GM18520 (cell line): ENCODE measurements around the gene CCDC190.
"Not testable (repeated sequence)": the region's sequence is repeated elsewhere in the genome, so short reads cannot be mapped to it uniquely, and the experiment has no call there.

Source experiments
- ATAC-seq: cut with Tn5 transposase; IDR thresholded peaks from one replicate; pipeline ENCODE4 v1.9.1; 2021; ENCODE audit not compliant: unreplicated experiment

Gene CCDC190

DNA sequence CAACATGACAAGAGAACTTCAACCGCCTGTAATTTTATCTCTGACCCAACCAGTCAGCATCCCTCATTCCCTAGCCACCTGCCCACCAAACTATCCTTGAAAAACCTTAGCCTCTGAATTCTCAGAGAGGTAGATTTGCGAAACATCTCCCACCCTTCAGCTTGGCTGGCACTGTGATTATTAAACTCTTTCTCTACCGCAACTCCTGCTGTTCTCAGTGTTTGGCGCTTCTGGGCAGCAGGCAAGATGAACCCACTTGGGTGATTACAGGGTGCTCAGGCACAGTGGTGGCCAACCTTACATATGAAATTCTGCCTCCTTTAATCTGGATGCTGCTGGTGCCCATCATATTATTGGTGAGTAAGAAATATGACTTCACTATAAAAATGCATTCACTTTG, 22.1 kb downstream of the CCDC190 start:
- ATAC-seq, result no peak

DNA sequence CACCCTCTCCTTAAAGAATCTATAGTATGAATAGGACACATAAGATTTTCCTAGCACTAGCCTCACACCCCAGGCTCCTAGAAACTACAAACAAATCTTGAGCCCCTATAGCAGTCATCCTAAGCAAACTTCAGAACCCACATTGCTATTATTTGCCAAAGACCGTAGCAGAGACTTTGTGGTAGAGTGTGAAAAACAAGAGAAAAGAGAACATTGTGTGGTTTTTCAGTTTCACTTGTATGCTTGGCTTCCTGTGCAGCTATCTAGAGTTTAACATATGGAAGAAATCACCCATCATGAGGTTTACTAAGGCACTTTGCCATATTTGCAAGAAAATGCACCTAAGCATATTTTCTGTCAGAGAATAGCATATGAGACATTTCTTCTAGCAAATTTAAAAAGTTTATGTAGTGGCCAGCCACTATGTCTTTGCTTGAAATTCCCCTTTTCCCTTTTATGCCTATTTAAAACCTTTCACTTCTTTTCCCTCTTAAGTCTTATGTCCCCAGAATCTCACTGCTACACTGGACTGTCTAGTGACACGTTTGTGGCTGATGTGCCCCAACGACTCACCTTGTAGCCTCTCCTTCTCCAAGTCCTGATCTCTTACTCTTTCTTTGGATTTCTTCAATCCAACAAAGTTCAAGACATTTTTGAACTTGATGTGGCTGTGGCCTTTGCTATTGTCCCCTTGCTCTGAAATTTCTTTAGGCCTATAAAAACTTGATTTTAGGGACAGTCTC, 25.6 kb downstream of the CCDC190 start:
- peak; percentile 34 for ATAC-seq

DNA sequence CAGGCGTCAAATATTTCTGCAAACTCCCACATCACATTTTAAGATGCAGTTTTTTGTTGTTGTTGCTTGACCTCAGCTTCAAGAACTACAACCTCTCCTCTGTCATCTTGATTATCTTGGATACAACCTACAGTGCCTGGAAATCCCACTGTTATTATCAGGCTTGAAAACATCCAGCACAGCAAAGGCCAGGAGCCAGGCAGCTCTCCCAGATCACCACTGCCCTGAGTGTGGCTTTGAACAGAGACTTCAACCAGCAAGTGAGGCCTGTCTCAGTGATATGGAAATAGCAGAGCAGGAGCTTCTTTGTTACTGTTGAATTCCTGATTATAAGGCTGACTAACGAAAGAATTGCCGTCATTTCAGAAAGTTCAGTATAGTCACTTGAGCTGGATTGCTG, 28.5 kb downstream of the CCDC190 start:
- no peak for ATAC-seq

DNA sequence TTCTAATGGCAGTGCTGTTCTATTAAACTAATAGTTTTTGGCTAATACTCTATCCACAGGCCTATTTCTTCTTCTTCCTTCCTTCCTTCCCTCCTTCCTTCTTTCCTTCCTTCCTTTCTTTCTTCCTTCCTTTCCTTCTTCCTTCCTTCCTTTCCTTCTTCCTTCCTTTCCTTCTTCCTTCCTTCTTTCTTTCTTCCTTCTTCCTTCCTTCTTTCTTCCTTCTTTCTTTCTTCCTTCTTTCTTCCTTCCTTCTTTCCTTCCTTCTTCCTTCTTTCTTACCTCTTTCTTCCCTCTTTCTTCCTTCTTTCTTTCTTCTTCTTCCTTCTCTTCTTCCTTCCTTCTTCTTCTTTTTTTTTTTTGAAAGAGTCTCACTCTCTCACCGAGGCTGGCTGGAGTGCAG, 31.7 kb downstream of the CCDC190 start:
- ATAC-seq, result no peak

DNA sequence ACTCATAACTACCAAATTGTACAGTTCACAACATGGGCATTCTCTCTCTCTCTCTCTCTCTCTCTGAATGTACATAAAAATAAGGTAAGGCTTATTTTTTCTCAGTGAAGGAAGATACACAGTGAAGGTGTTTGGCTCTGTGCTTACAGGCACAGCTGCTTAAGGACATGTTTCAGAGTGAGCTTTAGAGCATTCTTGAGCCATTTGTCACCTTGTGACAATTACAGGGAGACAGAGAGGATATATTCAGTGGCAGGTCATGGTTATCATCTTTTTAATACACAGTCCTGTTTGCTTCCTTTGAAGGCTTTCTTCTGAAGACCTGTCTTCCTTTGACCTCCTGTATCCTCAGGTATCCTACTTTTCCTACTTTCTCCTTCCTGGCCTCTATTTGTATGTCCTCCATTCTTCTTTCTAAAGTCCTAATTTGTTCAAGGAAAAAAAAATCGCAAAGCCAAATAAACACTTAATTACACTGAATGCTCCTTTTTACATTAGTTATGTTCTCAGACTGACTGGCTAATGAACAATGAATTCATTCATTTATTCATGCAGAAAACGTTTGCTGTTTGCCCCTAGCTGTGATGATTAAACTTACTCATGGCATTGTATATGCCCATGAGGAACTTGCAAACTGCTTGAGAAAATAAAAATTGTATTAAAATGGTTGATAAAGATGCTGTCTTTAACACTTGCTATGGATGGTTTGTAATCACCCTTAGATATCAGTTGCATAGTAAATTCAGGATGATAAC, 37.0 kb downstream of the CCDC190 start:
- ATAC-seq, result no peak

DNA sequence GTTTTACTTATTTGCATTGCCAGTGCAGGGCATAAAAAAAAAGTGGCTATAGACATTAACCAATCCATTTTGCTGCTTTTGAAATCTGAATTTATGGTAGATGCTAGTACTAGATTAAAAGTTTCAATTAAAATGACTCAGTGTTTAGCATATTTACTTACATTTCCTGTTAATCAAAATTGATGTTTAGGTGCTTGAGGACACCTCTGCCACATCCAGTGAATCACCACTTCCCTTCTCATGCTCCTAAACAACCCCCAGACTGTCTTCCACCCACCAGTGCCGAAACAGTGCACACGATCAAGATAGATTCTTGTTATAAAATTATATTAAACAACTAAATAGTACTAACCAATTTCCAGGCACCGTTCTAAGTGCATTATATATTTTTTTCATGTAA, 37.7 kb downstream of the CCDC190 start:
- ATAC-seq, result no peak

DNA sequence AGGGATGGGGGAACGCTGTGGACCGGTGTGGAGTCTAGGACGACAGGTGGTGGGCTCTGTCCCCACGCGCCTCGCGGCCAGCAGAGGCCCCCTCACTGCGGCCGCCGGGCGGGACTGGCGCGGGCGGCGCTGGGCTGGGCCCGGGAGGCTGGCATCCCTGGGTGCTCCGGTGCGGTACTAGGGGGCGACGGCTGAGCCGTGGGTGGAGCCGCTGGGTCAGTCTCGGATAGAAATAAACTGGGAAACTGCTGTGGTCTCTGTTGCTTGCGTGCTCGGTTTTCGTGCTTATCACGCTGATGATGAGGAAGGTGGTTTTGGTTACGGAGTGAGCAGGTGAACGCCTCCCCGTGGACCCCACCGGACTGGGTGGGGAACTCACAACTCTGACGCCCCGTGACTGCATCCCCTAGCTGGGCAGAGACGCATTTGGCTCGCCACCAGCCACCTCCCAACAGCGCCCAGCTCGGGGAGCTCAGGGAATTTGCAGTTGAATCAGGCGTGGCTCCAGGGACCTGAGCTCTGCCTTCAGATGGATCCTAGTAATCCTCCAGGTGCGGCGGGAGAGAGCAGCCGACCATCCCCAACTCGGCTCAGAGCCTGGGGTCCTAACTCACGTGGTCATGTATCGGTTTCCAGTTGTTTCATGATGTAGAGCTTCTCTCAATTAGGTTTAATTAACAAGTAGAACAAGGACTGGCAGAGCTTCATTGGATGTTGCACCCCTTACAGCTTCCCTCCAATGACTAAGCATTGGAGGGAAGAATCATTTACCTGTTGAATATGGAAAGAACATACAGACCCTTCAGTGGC, 38.4 kb downstream of the CCDC190 start:
- no peak for ATAC-seq

DNA sequence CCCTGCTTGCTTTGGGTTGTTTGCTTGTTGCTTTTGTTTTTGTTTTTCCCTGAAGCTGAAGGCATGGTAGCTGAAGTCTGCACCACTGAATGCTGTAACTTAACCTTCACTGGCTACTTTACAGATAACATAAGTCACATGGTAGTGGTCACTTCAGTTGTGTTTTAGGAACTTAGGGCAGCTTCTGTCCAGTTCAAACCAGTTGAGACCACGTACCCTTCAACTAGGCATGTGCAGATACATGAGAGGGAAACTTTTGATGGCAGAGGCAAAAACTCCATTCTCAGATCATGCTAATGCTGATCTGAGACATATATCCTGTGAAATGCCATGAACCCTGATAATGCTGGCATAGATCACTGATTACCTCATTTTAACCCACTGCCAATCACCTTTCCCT, 42.3 kb downstream of the CCDC190 start:
- ATAC-seq, result not testable (repeated sequence)

DNA sequence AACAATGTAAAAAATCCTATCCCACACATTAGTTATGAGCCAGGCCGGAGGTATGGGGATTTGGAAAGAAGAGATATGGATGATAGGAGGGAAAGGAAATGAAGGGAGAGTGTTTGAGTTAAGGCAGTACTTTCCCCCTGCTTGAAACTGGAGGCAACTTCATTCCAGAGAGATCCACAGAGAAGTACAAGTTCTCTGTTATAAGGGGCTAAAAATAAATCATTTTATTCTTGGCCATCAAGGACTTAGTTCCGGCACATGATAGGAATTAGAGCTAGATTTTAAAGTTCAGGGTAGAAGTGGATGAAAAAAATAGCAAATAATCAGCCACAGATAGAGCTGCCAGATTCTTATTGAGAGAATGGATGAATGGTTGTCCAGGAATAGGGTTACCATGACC, 42.8 kb downstream of the CCDC190 start:
- ATAC-seq, result not testable (repeated sequence)

DNA sequence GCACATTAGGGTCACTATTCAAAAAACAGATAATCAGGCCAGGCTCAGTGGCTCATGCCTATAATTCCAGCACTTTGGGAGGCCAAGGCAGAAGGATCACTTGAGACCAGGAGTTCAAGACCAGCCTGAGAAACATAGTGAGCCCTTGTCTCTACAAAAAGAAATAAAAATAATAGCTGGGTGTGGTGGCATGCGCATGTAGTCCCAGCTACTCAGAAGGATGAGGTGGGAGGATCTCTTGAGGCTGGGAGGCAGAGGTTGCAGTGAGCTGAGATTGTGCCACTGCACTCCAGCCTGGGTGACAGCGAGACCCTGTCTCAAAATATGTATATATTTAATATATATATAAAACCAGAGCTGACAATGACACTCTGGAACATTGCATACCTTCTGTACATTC, 48.6 kb downstream of the CCDC190 start:
- not testable (repeated sequence) for ATAC-seq

DNA sequence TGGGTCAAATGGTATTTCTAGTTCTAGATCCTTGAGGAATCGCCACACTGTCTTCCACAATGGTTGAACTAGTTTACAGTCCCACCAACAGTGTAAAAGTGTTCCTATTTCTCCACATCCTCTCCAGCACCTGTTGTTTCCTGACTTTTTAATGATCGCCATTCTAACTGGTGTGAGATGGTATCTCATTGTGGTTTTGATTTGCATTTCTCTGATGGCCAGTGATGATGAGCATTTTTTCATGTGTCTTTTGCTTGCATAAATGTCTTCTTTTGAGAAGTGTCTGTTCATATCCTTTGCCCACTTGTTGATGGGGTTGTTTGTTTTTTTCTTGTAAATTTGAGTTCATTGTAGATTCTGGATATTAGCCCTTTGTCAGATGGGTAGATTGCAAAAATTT, 53.5 kb downstream of the CCDC190 start:
- ATAC-seq, result not testable (repeated sequence)
